GM12878 (cell line): ENCODE measurements around the gene SMAD2. TPM values are rescaled to one million over a fixed set of nuclear protein-coding genes. Genes with fewer than 3 reads are reported as not detected.

Experiments
- ATAC-seq: fragments of 200-7000 bp; cut with Tn5 transposase; 3 replicates; pipeline ENCODE4 v1.9.1; 2020; ENCODE audit warnings: mild to moderate bottlenecking, moderate library complexity
- BruUV-seq: library from RNA; stranded (reverse); fragments of 400-500 nt; replicated peaks from 2 replicates; lab custom pipeline; 2021; lab: Mats Ljungman, UMichigan
- CTCF ChIA-PET: fragments of 300-600 bp; sonication (Branson Sonifier 250); formaldehyde crosslinking; extraction: SDS; loops from one replicate; lab custom pipeline; 2021; ENCODE audit warnings: inconsistent platforms; lab: Yijun Ruan, JAX
- POLR2A ChIA-PET: fragments of 350-600 bp; formaldehyde crosslinking; extraction: SDS; loops from one replicate; lab custom pipeline; 2021; ENCODE audit warnings: inconsistent platforms; lab: Charles Lee
- RAD21 ChIA-PET: fragments of 300-600 bp; sonication (Branson Sonifier 250); formaldehyde crosslinking; loops from one replicate; lab custom pipeline; 2023; ENCODE audit warnings: antibody characterized with exemption; ENCODE audit not compliant: unreplicated experiment; lab: Charles Lee
- SMC1A ChIA-PET: fragments of 300-600 bp; sonication (Branson Sonifier 250); formaldehyde crosslinking; loops from one replicate; lab custom pipeline; 2023; ENCODE audit not compliant: unreplicated experiment, uncharacterized antibody; lab: Charles Lee
- DNase-seq: peaks from one replicate; pipeline ENCODE4 v3.0.0-alpha.2; 2011; ENCODE audit warnings: low read depth, low spot score
- FAIRE-seq: peaks from 3 replicates; lab custom pipeline; 2011; peaks lifted over from hg19 to GRCh38; lab: Jason Lieb, UNC
- H2AFZ ChIP-seq: 2 replicates; pipeline ENCODE4 v1.6.0; 2011; ENCODE audit warnings: low read depth, low read length, control low read depth; ENCODE audit not compliant: control insufficient read depth
- H3K27ac ChIP-seq: 2 replicates; pipeline ENCODE4 v1.5.1; 2011; ENCODE audit warnings: control low read depth; ENCODE audit not compliant: control insufficient read depth, insufficient read depth
- H3K27me3 ChIP-seq, 2 experiments: replicated peaks in 1 of 2; 2 replicates each; pipeline versions ENCODE4 v1.6.0 to v1.6.1; 2011; ENCODE audit warnings: low read length in 1 of 2; ENCODE audit not compliant: control insufficient read depth in 2 of 2, insufficient read depth in 2 of 2
- H3K36me3 ChIP-seq, 2 experiments: 2 replicates each; pipeline ENCODE4 v1.5.1; 2011; ENCODE audit warnings: low read length in 1 of 2; ENCODE audit not compliant: control insufficient read depth in 2 of 2, insufficient read depth in 2 of 2
- H3K4me1 ChIP-seq: 2 replicates; pipeline ENCODE4 v1.6.1; 2011; ENCODE audit warnings: mild to moderate bottlenecking, low read length, moderate library complexity, mixed read lengths; ENCODE audit not compliant: control insufficient read depth, insufficient read depth
- H3K4me2 ChIP-seq: 2 replicates; pipeline ENCODE4 v1.6.0; 2011; ENCODE audit warnings: control low read depth; ENCODE audit not compliant: control insufficient read depth, insufficient read depth
- H3K4me3 ChIP-seq: fragments of 200-600 bp; sonication (generic); 2 replicates; pipeline ENCODE4 v1.5.1; 2016
- H3K79me2 ChIP-seq: 2 replicates; pipeline ENCODE4 v1.6.0; 2011; ENCODE audit warnings: low read length; ENCODE audit not compliant: control insufficient read depth, insufficient read depth
- H3K9ac ChIP-seq: 2 replicates; pipeline ENCODE4 v1.8.0; 2011; ENCODE audit warnings: low read length, control low read depth, mixed read lengths; ENCODE audit not compliant: control insufficient read depth, insufficient read depth
- H3K9me3 ChIP-seq: replicated peaks from 3 replicates; pipeline ENCODE4 v1.5.1; 2011; ENCODE audit warnings: mild to moderate bottlenecking, low read length; ENCODE audit not compliant: control insufficient read depth, insufficient read depth
- H4K20me1 ChIP-seq: 2 replicates; pipeline ENCODE4 v1.6.0; 2011; ENCODE audit not compliant: control insufficient read depth, insufficient read depth
- CBFB ChIP-seq: IDR thresholded peaks from 2 replicates; pipeline ENCODE4 v1.6.1; 2016; ENCODE audit warnings: antibody characterized with exemption, low read depth
- NR2F1 ChIP-seq: fragments of 450-650 bp; conservative IDR thresholded peaks from 2 replicates; pipeline ENCODE4 v1.6.1; 2017; ENCODE audit warnings: mild to moderate bottlenecking
- POLR2AphosphoS5 ChIP-seq: IDR thresholded peaks from 2 replicates; pipeline ENCODE4 v1.6.1; 2011; ENCODE audit warnings: mild to moderate bottlenecking, low read length, inconsistent platforms
- RCOR1 ChIP-seq: conservative IDR thresholded peaks from 2 replicates; pipeline ENCODE4 v1.6.1; 2012; ENCODE audit warnings: low read depth, low read length, improper control_type of control experiment
- ZNF274 ChIP-seq: IDR thresholded peaks from one replicate; pipeline ENCODE4 v1.8.0; 2011; ENCODE audit not compliant: insufficient read length, insufficient read depth
- WGBS: methylation state at CpG from one replicate; pipeline ENCODE4 v1.1.6; 2016; ENCODE audit warnings: low lambda C conversion rate; ENCODE audit not compliant: insufficient replicate concordance, insufficient coverage; ENCODE audit errors: missing lambda C conversion rate; 5-methylcytosine and 5-hydroxymethylcytosine counted together
- in situ Hi-C: fragments of 300-500 bp; cut with MboI; formaldehyde crosslinking; loops from 9 replicates; pipeline ENCODE4 v1.14.3; 2018; ENCODE audit warnings: mixed read lengths
- intact Hi-C: fragments of 100-400 bp; cut with micrococcal nuclease; formaldehyde crosslinking; loops from one replicate; pipeline ENCODE4 v1.14.2; 2022; ENCODE audit not compliant: unreplicated experiment
- polyA plus RNA-seq, 11 experiments: library from polyadenylated mRNA; depleted of rRNA in 4 of 11; unstranded in 6 of 11; stranded (reverse) in 5 of 11; fragments of >200 nt; fragmentation: Nextera tagmentation in 4 of 11; fragmentation: Illumina TruSeq in 1 of 11; extraction: Ambion mirVana in 4 of 11; extraction: Trizol in 1 of 11; gene quantifications; 1 replicate in 1 of 11; 2 replicates in 10 of 11; pipeline versions ENCODE4 v1.2.1 to v1.2.3, GENCODE V29; 2011 to 2016; ENCODE audit warnings: inconsistent platforms in 2 of 11, missing spikeins in 2 of 11, low read depth in 1 of 11
- total RNA-seq, 4 experiments: library from RNA; depleted of rRNA in 3 of 4; stranded (reverse); fragments of >200 nt in 3 of 4; fragmentation: Illumina TruSeq in 1 of 4; extraction: Trizol in 1 of 4; gene quantifications; 2 replicates each; pipeline versions ENCODE4 v1.2.1 to v1.2.3, GENCODE V29; 2013 to 2021
- TF ChIP-seq, protein P1 (sequence below): fragments of 450-650 bp; IDR thresholded peaks from 2 replicates; pipeline ENCODE4 v1.6.1; 2017; ENCODE audit warnings: mild to moderate bottlenecking

The SMAD2 gene
- total and polyA plus RNA-seq, 10 of the 15 experiments (the other 5 are each of a cell fraction or from before 2014, with no cell fraction given) = 28.8 to 111 (median 65.8) TPM

DNA sequence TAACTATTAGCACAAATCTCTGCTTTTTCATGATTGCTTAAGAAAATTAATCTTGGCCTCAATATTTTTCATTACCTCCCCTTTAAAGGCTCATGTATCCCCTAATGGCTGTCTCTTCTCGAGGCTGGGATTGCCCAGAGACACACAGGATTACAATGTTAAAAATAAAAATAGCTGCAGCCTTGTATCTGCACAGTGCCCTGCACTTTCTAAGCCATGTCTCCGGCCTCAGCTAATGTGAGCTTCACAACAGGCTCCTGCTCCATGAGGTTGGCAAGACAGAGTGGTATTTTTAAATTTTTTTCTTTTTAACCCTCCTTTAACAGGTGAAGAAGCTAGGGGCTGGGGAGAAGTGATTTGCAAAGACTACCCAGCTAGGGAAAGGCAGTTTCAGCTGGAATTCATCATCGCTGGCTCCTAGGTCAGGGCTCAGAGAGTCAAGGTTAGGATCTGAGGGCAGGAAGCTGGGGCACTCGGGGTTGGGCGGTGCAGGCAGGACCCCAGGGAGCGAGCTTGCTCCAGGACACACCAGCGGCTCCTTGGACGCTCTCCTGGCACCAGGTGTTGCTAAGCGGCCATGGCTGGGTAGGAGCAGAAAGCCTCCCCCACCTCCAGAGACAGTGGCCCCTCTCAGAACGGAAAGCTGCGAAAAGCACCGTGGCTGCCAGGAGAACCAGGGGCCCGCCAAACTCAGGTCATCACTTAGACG, 135.6 kb downstream of the SMAD2 start:
- in situ Hi-C loops = no loop called here
- H3K9me3 ChIP-seq = no peaks in the 10 kb centered on the region
- SMC1A ChIA-PET = no interaction called here
- no peaks in the 10 kb centered on the region for H3K79me2 ChIP-seq
- 18% methylated on average over 14 of the region's 14 CpGs for WGBS
- H3K36me3 ChIP-seq = no peaks in the 10 kb centered on the region
- CTCF ChIA-PET = no interaction called here
- no peaks in the 10 kb centered on the region for H3K4me1 ChIP-seq
- no peak overlapping the region for H3K27ac ChIP-seq
- intact Hi-C loops = no loop called here
- no peaks in the 10 kb centered on the region; a peak in 1 of 4 replicates for H3K27me3 ChIP-seq
- RAD21 ChIA-PET = no interaction called here
- no peaks in the 10 kb centered on the region for H4K20me1 ChIP-seq
- no peak overlapping the region for H3K4me3 ChIP-seq
- POLR2A ChIA-PET = no interaction called here
- ATAC-seq (no peak), DNase-seq (no peak), FAIRE-seq (no peak)
- no peak overlapping the region for H3K9ac ChIP-seq
- no TSS peak for BruUV-seq
- H3K4me2 ChIP-seq = no peak overlapping the region
- no peak overlapping the region for H2AFZ ChIP-seq
- no peak for TF ChIP-seq ZNF274
- no peak for TF ChIP-seq NR2F1
- TF ChIP-seq POLR2AphosphoS5 = no peak
- TF ChIP-seq, protein P1, sequence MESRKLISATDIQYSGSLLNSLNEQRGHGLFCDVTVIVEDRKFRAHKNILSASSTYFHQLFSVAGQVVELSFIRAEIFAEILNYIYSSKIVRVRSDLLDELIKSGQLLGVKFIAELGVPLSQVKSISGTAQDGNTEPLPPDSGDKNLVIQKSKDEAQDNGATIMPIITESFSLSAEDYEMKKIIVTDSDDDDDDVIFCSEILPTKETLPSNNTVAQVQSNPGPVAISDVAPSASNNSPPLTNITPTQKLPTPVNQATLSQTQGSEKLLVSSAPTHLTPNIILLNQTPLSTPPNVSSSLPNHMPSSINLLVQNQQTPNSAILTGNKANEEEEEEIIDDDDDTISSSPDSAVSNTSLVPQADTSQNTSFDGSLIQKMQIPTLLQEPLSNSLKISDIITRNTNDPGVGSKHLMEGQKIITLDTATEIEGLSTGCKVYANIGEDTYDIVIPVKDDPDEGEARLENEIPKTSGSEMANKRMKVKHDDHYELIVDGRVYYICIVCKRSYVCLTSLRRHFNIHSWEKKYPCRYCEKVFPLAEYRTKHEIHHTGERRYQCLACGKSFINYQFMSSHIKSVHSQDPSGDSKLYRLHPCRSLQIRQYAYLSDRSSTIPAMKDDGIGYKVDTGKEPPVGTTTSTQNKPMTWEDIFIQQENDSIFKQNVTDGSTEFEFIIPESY = no peak
- TF ChIP-seq CBFB = no peak
- TF ChIP-seq RCOR1 = no peak
